ENCODE measurements around the gene TIGD7. TPM values are rescaled to one million over a fixed set of nuclear protein-coding genes. Genes with fewer than 3 reads are reported as not detected.
A peak's percentile ranks its signal among the peaks of the same experiment; 100 is the strongest.

TIGD7 gene
- total RNA-seq, 1 donor from 2014 or later: 1.6 TPM

DNA sequence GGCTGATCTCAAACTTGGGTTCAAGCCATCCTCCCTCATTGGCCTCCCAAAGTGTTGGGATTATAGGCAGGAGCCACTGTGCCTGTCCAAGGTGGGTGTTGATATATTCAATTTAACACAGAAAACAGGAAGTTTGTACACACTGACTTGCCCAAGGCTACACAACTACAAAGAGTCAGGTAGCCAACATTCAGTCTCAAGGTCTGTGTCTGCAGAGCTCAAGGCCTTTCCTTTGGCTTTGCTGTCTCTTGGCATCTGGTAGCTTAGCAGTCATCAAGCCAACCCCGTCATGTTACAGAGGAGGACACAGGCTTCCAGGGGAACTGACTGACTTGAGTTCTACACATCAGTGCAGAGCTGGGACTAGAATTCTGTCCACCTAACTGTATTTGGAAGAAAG is 36.9 kb downstream of the TIGD7 start:
- no peak overlapping the region for H3K4me3 ChIP-seq
- H3K27me3 ChIP-seq: no peaks in the 10 kb centered on the region
- intact Hi-C loops (cut with DNase I): loop anchor here (5.0 to 10.0 kb wide), 2 partner anchors 234 to 243 kb away; partner anchors contain the start of genes CLUAP1, HCFC1R1, THOC6 and TNFRSF12A
- peaks cover 3 to 7% of the 10 kb centered on the region in 2 donors for H3K9me3 ChIP-seq
- H3K27ac ChIP-seq: no peak overlapping the region
- peaks cover 0 to 10% of the 10 kb centered on the region in 2 donors for H3K4me1 ChIP-seq
- no peak for DNase-seq (ENCODE audit: low spot score in 2 of 2)
- TF ChIP-seq, protein P1, sequence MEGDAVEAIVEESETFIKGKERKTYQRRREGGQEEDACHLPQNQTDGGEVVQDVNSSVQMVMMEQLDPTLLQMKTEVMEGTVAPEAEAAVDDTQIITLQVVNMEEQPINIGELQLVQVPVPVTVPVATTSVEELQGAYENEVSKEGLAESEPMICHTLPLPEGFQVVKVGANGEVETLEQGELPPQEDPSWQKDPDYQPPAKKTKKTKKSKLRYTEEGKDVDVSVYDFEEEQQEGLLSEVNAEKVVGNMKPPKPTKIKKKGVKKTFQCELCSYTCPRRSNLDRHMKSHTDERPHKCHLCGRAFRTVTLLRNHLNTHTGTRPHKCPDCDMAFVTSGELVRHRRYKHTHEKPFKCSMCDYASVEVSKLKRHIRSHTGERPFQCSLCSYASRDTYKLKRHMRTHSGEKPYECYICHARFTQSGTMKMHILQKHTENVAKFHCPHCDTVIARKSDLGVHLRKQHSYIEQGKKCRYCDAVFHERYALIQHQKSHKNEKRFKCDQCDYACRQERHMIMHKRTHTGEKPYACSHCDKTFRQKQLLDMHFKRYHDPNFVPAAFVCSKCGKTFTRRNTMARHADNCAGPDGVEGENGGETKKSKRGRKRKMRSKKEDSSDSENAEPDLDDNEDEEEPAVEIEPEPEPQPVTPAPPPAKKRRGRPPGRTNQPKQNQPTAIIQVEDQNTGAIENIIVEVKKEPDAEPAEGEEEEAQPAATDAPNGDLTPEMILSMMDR (IDR thresholded peaks at IDR 0.05): no peak
- H3K36me3 ChIP-seq: peaks cover 0 to 7% of the 10 kb centered on the region in 2 donors

DNA sequence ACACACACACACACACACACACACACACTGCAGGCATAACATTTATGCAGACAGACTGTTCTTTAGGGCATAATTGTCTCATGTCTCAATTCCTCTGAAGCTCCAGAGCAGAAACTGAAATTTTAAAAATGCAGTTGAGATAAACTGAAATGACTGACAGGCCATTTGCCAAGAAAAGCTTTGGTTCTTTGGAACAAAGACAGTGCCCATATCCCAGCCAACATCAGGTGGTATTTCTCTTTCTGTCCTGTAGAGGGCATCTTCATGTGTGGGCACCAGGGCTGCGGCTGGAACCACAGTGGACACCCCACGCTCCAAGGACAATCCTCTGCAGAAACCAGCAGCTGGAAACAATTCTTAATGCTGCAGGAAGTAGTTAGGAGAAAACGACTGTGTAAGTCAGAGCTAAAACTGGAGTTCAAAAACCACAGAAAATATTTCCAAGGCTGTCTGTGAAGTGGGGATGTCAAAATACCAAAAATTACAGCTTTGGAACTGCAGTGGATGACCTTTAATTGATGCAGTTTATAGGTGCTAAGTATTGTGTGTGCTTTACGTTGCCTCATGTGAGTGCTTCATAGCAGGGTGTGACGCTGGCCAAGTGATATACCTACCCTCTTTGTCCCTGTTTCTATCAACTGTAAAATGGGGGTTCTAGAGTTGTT is 38.2 kb downstream of the TIGD7 start:
- no peak overlapping the region for H3K4me3 ChIP-seq
- intact Hi-C loops (cut with DNase I): loop anchor here (5.0 to 10.0 kb wide), 2 partner anchors 235 to 242 kb away; partner anchors contain the start of genes CLUAP1, HCFC1R1, THOC6 and TNFRSF12A
- H3K9me3 ChIP-seq: peaks cover 3 to 7% of the 10 kb centered on the region in 2 donors
- H3K27ac ChIP-seq: no peak overlapping the region
- H3K27me3 ChIP-seq: no peaks in the 10 kb centered on the region
- H3K4me1 ChIP-seq: peaks cover 0 to 10% of the 10 kb centered on the region in 2 donors
- TF ChIP-seq, protein P1 (IDR thresholded peaks at IDR 0.05): peak; percentile 9 to 50 (median 45)
- H3K36me3 ChIP-seq: peaks cover 0 to 7% of the 10 kb centered on the region in 2 donors
- no peak for DNase-seq (ENCODE audit: low spot score in 2 of 2)

DNA sequence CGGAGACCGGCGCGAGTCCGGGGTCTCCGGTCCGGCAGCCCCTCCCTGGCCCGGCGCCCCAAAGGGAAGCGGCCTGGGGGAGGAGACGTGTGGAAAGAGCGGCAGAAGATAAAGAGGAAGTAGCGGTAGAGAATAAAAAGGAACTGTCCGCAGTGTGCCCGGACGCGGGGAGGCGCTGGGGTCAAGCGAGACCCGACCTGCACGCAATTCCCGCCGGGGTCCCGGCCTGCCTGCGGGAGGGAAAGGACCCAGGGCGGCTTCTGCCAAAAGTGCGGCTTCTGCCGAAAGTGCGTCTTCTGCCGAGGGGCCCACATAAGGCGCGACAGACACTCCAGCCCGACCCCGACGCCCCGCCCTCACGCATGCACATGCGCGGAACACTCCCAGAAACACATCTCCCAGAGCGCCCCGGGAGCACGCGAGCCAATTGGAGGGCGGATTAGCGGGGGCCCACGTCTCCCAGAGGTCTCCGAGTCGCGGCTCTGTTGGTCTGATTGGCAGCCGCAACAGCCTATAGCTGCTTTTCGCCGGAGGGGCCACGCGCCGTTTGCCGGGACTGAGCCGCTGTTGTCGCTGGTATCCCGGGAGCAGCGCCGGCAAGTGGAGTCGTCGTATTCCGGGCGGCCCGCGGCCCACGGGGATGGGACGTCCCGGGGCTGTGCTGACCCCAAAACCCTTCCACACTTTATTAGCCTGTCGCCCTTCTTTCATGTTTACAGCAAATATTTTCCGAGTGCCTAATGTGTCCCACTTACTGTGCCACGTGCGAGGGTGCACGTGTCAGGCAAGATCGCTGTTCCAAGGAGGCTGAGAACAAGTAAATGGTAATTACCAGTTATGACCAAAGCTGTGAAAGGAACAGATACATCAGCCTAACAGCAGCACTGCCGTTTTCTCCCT is 40.8 kb downstream of the TIGD7 start:
- Histone ChIP-seq H3K4me3 (peak overlapping the region; percentile 56 to 66), H3K27ac (peak overlapping the region; percentile 89 to 94), H3K4me1 (peaks cover 0 to 10% of the 10 kb centered on the region in 2 donors), H3K9me3 (peaks cover 3 to 7% of the 10 kb centered on the region in 2 donors), H3K36me3 (peaks cover 0 to 7% of the 10 kb centered on the region in 2 donors), H3K27me3 (no peaks in the 10 kb centered on the region)
- intact Hi-C loops (cut with DNase I): loop anchor here (1.0 to 10.0 kb wide), 7 partner anchors 18 to 240 kb away; partner anchors contain the start of genes CLUAP1, HCFC1R1, THOC6 and TIGD7
- TF ChIP-seq, protein P1 (IDR thresholded peaks at IDR 0.05): peak in 1 of 3 experiments; percentile 33
- peak; percentile 90 to 98 for DNase-seq (ENCODE audit: low spot score in 2 of 2)

DNA sequence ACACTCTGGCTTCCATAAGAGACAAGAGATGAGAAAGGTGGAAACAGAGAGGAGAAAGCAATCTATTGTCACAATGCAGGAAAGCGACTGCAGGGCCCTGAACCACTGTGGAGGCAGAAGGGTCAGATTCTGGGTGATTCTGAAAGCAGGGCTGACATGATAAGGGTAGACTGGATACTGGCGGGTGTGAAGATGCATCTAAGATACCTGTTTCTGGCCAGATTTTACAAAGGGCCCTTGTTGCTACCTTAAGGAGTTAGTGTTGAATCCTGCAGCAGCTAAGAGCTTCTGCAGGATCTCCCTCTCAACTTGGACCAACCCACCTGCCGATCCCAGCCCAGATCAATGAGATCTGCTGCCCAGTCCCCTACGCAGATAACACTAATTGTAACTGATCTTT is 42.7 kb downstream of the TIGD7 start:
- intact Hi-C loops (cut with DNase I): loop anchor here (10.0 kb wide), 1 partner anchor 238 kb away; the partner anchor contains the start of genes HCFC1R1, THOC6 and TNFRSF12A
- Histone ChIP-seq H3K27me3 (no peaks in the 10 kb centered on the region), H3K27ac (no peak overlapping the region), H3K36me3 (peaks cover 0 to 4% of the 10 kb centered on the region in 2 donors), H3K4me3 (no peak overlapping the region), H3K4me1 (peaks cover 0 to 10% of the 10 kb centered on the region in 2 donors), H3K9me3 (peaks cover 3 to 7% of the 10 kb centered on the region in 2 donors)
- TF ChIP-seq, protein P1 (IDR thresholded peaks at IDR 0.05): no peak
- no peak for DNase-seq (ENCODE audit: low spot score in 2 of 2)

DNA sequence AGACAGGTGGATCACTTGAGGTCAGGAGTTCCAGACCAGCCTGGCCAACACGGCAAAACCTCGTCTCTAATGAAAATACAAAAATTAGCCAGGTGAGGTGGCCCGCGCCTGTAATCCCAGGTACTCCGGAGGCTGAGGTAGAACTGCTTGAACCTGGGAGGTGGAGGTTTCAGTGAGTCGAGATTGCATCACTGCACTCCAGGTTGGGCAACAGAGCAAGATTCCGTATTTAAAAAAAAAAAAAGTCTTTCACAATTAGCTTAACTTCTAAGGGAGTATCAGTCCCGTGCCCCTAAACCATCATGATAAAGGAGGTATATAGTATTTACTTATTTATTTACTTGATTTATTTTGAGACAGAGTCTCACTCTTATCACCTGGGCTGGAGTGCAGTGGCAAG is 45.4 kb downstream of the TIGD7 start:
- Histone ChIP-seq H3K4me3 (no peak overlapping the region), H3K27me3 (no peaks in the 10 kb centered on the region), H3K9me3 (peaks cover 0 to under 1% of the 10 kb centered on the region in 2 donors), H3K36me3 (no peaks in the 10 kb centered on the region), H3K27ac (no peak overlapping the region), H3K4me1 (peaks cover 0 to 4% of the 10 kb centered on the region in 2 donors)
- TF ChIP-seq, protein P1 (IDR thresholded peaks at IDR 0.05): no peak
- intact Hi-C loops (cut with DNase I): loop anchor here (10.0 kb wide), 1 partner anchor 235 kb away; the partner anchor contains the start of genes HCFC1R1, THOC6 and TNFRSF12A
- DNase-seq (ENCODE audit: low spot score in 2 of 2): no peak
